GM18870 (cell line): ENCODE results near the gene ZNF804A.
"Not testable (repeated sequence)": the region's sequence is repeated elsewhere in the genome, so short reads cannot be mapped to it uniquely, and the experiment has no call there.

Experiments used
- ATAC-seq: cut with Tn5 transposase; IDR thresholded peaks from one replicate; pipeline ENCODE4 v1.9.1; 2021; ENCODE audit warnings: moderate library complexity; ENCODE audit not compliant: unreplicated experiment

Gene ZNF804A

GRCh38 chr2:184814421-184814820 is 216.1 kb downstream of the ZNF804A start:
- ATAC-seq = no peak

GRCh38 chr2:184815824-184816223 is 217.5 kb downstream of the ZNF804A start:
- no peak for ATAC-seq

GRCh38 chr2:184824597-184824996 is 226.3 kb downstream of the ZNF804A start:
- no peak for ATAC-seq

- ATAC-seq = peak; percentile 51
Measured at GRCh38 chr2:184830531-184830930, 232.2 kb downstream of the ZNF804A start.

GRCh38 chr2:184834699-184835397 is 236.5 kb downstream of the ZNF804A start:
- ATAC-seq = no peak

- no peak for ATAC-seq
Measured at GRCh38 chr2:184835398-184835715, 237.0 kb downstream of the ZNF804A start.

GRCh38 chr2:184847331-184847730 is 249.0 kb downstream of the ZNF804A start:
- no peak for ATAC-seq

- no peak for ATAC-seq
Measured at GRCh38 chr2:184849516-184849915, 251.2 kb downstream of the ZNF804A start.

GRCh38 chr2:184851576-184851975 is 253.2 kb downstream of the ZNF804A start:
- no peak for ATAC-seq

GRCh38 chr2:184859187-184859586 is 260.9 kb downstream of the ZNF804A start:
- no peak for ATAC-seq

- ATAC-seq = no peak
Measured at GRCh38 chr2:184860744-184861143, 262.4 kb downstream of the ZNF804A start.

GRCh38 chr2:184875212-184875611 is 276.9 kb downstream of the ZNF804A start:
- ATAC-seq = no peak

- no peak for ATAC-seq
Measured at GRCh38 chr2:184875911-184876310, 277.6 kb downstream of the ZNF804A start.

GRCh38 chr2:184877909-184878308 is 279.6 kb downstream of the ZNF804A start:
- no peak for ATAC-seq

- ATAC-seq = no peak
Measured at GRCh38 chr2:184879671-184880070, 281.3 kb downstream of the ZNF804A start.

GRCh38 chr2:184886585-184886984 is 288.3 kb downstream of the ZNF804A start:
- not testable (repeated sequence) for ATAC-seq

GRCh38 chr2:184890311-184890710 is 292.0 kb downstream of the ZNF804A start:
- peak; percentile 81 for ATAC-seq

GRCh38 chr2:184904991-184905390 is 306.7 kb downstream of the ZNF804A start:
- ATAC-seq = no peak

- no peak for ATAC-seq
Measured at GRCh38 chr2:184906160-184906559, 307.8 kb downstream of the ZNF804A start.

GRCh38 chr2:184906709-184907108 is 308.4 kb downstream of the ZNF804A start:
- no peak for ATAC-seq

GRCh38 chr2:184908966-184909365 is 310.6 kb downstream of the ZNF804A start:
- ATAC-seq = no peak

- no peak for ATAC-seq
Measured at GRCh38 chr2:184920451-184920965, 322.2 kb downstream of the ZNF804A start.

GRCh38 chr2:184921676-184922075 is 323.3 kb downstream of the ZNF804A start:
- no peak for ATAC-seq
